H1 (cell line): ENCODE results near the gene SATB2.

ENCODE experiments used
- BCL11A ChIP-seq, 2 experiments: IDR thresholded peaks; one replicate each; pipeline ENCODE4 v1.6.1; 2011; ENCODE audit warnings: low read depth in 2 of 2, low read length in 2 of 2, mild to moderate bottlenecking in 2 of 2
- CTCF ChIP-seq, 3 experiments: IDR thresholded peaks; 1 replicate in 2 of 3; 2 replicates in 1 of 3; pipeline versions ENCODE4 v1.5.1 to v1.6.1; 2011; ENCODE audit warnings: low read length in 3 of 3, mild to moderate bottlenecking in 3 of 3, inconsistent platforms in 2 of 3, low read depth in 1 of 3, moderate library complexity in 1 of 3; ENCODE audit not compliant: insufficient read depth in 1 of 3; ENCODE audit errors: control extremely low read depth in 1 of 3
- EGR1 ChIP-seq: IDR thresholded peaks from 2 replicates; pipeline ENCODE4 v1.6.1; 2011; ENCODE audit warnings: low read depth, low read length, borderline replicate concordance
- HDAC2 ChIP-seq, 2 experiments: fragments of 300-600 bp in 1 of 2; sonication (generic) in 1 of 2; IDR thresholded peaks; 2 replicates each; pipeline ENCODE4 v1.6.1; 2011 to 2012; ENCODE audit warnings: low read depth in 2 of 2, low read length in 2 of 2, mild to moderate bottlenecking in 2 of 2, moderate library complexity in 2 of 2, borderline replicate concordance in 1 of 2, inconsistent platforms in 1 of 2
- HDAC6 ChIP-seq: IDR thresholded peaks from one replicate; pipeline ENCODE4 v1.7.1; 2012; ENCODE audit warnings: low read depth, mild to moderate bottlenecking, inconsistent platforms, low read length, moderate library complexity
- JUND ChIP-seq: IDR thresholded peaks from 2 replicates; pipeline ENCODE4 v1.6.1; 2011; ENCODE audit warnings: mild to moderate bottlenecking, improper control_type of control experiment, low read length
- MAX ChIP-seq: IDR thresholded peaks from 2 replicates; pipeline ENCODE4 v1.6.1; 2012; ENCODE audit warnings: inconsistent platforms
- POLR2A ChIP-seq, 2 experiments: IDR thresholded peaks; 1 replicate in 1 of 2; 2 replicates in 1 of 2; pipeline ENCODE4 v1.6.1; 2011; ENCODE audit warnings: low read depth in 2 of 2, low read length in 2 of 2, mild to moderate bottlenecking in 2 of 2; ENCODE audit errors: control extremely low read depth in 1 of 2
- POLR2AphosphoS5 ChIP-seq: IDR thresholded peaks from 2 replicates; pipeline ENCODE4 v1.6.1; 2011; ENCODE audit warnings: low read depth, low read length
- RFX5 ChIP-seq: IDR thresholded peaks from 2 replicates; pipeline ENCODE4 v1.6.1; 2011; ENCODE audit warnings: low read depth, low read length, improper control_type of control experiment, borderline replicate concordance
- SIX5 ChIP-seq: IDR thresholded peaks from 2 replicates; pipeline ENCODE4 v1.6.1; 2011; ENCODE audit warnings: mild to moderate bottlenecking, low read depth, low read length
- TCF12 ChIP-seq: IDR thresholded peaks from 2 replicates; pipeline ENCODE4 v1.6.1; 2011; ENCODE audit warnings: low read depth, mild to moderate bottlenecking, low read length
- TEAD4 ChIP-seq: IDR thresholded peaks from 2 replicates; pipeline ENCODE4 v1.6.1; 2012; ENCODE audit warnings: low read depth, low read length, inconsistent platforms, mixed read lengths
- USF2 ChIP-seq: IDR thresholded peaks from 2 replicates; pipeline ENCODE4 v1.6.1; 2011; ENCODE audit warnings: low read length, improper control_type of control experiment

GRCh38 chr2:199414465-199414864 lies 43.3 kb downstream of the SATB2 start:
- TF ChIP-seq CTCF (IDR thresholded peaks at IDR 0.05; ENCODE audit: control extremely low read depth in 1 of 3, insufficient read depth in 1 of 3, low read depth in 1 of 3, low read length in 3 of 3) (no peak), TEAD4 (no peak), BCL11A (IDR thresholded peaks at IDR 0.05; ENCODE audit: low read depth in 2 of 2, low read length in 2 of 2) (no peak), HDAC2 (IDR thresholded peaks at IDR 0.05; ENCODE audit: borderline replicate concordance in 1 of 2, low read depth in 2 of 2, low read length in 2 of 2) (no peak), MAX (no peak), USF2 (no peak), POLR2A (IDR thresholded peaks at IDR 0.05; ENCODE audit: control extremely low read depth in 1 of 2, low read depth in 2 of 2, low read length in 2 of 2) (no peak), RFX5 (no peak), TCF12 (no peak), SIX5 (no peak), POLR2AphosphoS5 (no peak), HDAC6 (no peak), JUND (no peak), EGR1 (no peak)
